Measurements from ENCODE around the gene PDE4D. TPM values are rescaled to one million over a fixed set of nuclear protein-coding genes. Genes with fewer than 3 reads are reported as not detected.
A peak's percentile ranks its signal among the peaks of the same experiment; 100 is the strongest.
"Not testable (repeated sequence)": the region's sequence is repeated elsewhere in the genome, so short reads cannot be mapped to it uniquely, and the experiment has no call there.

The PDE4D gene
- total RNA-seq, 1 donor, result 19.9 TPM

GRCh38 chr5:59673438-59674058 lies 220.0 kb downstream of the PDE4D start:
- H3K4me3 ChIP-seq (ENCODE audit: insufficient read depth, low read length), result no peak overlapping the region
- DNase-seq (ENCODE audit: insufficient read length, low spot score, missing footprints), result peak; percentile 53
- TF ChIP-seq CTCF (IDR thresholded peaks at IDR 0.05; ENCODE audit: extremely low read depth, low read depth, low read length), result peak; percentile 70

GRCh38 chr5:59666440-59667068 lies 227.0 kb downstream of the PDE4D start:
- Histone ChIP-seq H2AFZ (ENCODE audit: low read length) (no peak overlapping the region), H3K27me3 (ENCODE audit: insufficient read depth, low read length) (no peaks in the 10 kb centered on the region), H3K4me3 (ENCODE audit: insufficient read depth, low read length) (no peak overlapping the region), H3K4me2 (ENCODE audit: insufficient read depth, low read length) (no peak overlapping the region), H4K20me1 (ENCODE audit: insufficient read depth, low read length) (no peaks in the 10 kb centered on the region), H3K36me3 (ENCODE audit: insufficient read depth, low read length) (no peaks in the 10 kb centered on the region), H3K4me1 (ENCODE audit: insufficient read depth, low read length) (peaks cover 3% of the 10 kb centered on the region), H3K27ac (ENCODE audit: low read depth, low read length) (no peak overlapping the region), H3K79me2 (ENCODE audit: insufficient read depth, low read length) (no peaks in the 10 kb centered on the region), H3K9me3 (ENCODE audit: low read depth, low read length) (no peaks in the 10 kb centered on the region)
- no peak for TF ChIP-seq CTCF (IDR thresholded peaks at IDR 0.05; ENCODE audit: extremely low read depth, low read depth, low read length)
- DNase-seq (ENCODE audit: insufficient read length, low spot score, missing footprints), result no peak

More at GRCh38 chr5:59673438-59674058, 220.0 kb downstream of the PDE4D start:
- Histone ChIP-seq H4K20me1 (ENCODE audit: insufficient read depth, low read length) (no peaks in the 10 kb centered on the region), H2AFZ (ENCODE audit: low read length) (no peak overlapping the region), H3K4me1 (ENCODE audit: insufficient read depth, low read length) (no peaks in the 10 kb centered on the region), H3K9me3 (ENCODE audit: low read depth, low read length) (no peaks in the 10 kb centered on the region), H3K79me2 (ENCODE audit: insufficient read depth, low read length) (no peaks in the 10 kb centered on the region), H3K27ac (ENCODE audit: low read depth, low read length) (no peak overlapping the region), H3K27me3 (ENCODE audit: insufficient read depth, low read length) (no peaks in the 10 kb centered on the region), H3K36me3 (ENCODE audit: insufficient read depth, low read length) (no peaks in the 10 kb centered on the region), H3K4me2 (ENCODE audit: insufficient read depth, low read length) (no peak overlapping the region)

- not testable (repeated sequence) for H4K20me1 ChIP-seq (ENCODE audit: insufficient read depth, low read length); H2AFZ ChIP-seq (ENCODE audit: low read length); H3K4me1 ChIP-seq (ENCODE audit: insufficient read depth, low read length); H3K9me3 ChIP-seq (ENCODE audit: low read depth, low read length); H3K27ac ChIP-seq (ENCODE audit: low read depth, low read length); H3K27me3 ChIP-seq (ENCODE audit: insufficient read depth, low read length); H3K79me2 ChIP-seq (ENCODE audit: insufficient read depth, low read length); H3K4me3 ChIP-seq (ENCODE audit: insufficient read depth, low read length); DNase-seq (ENCODE audit: insufficient read length, low spot score, missing footprints); H3K36me3 ChIP-seq (ENCODE audit: insufficient read depth, low read length); H3K4me2 ChIP-seq (ENCODE audit: insufficient read depth, low read length)
These were observed 227.7 kb downstream of the PDE4D start for GRCh38 chr5:59665832-59666203.

GRCh38 chr5:59665086-59665831 lies 228.3 kb downstream of the PDE4D start:
- Histone ChIP-seq H3K4me2 (ENCODE audit: insufficient read depth, low read length) (no peak overlapping the region), H3K4me1 (ENCODE audit: insufficient read depth, low read length) (peaks cover 3% of the 10 kb centered on the region), H3K27ac (ENCODE audit: low read depth, low read length) (no peak overlapping the region), H2AFZ (ENCODE audit: low read length) (no peak overlapping the region), H3K36me3 (ENCODE audit: insufficient read depth, low read length) (no peaks in the 10 kb centered on the region), H3K27me3 (ENCODE audit: insufficient read depth, low read length) (no peaks in the 10 kb centered on the region), H3K79me2 (ENCODE audit: insufficient read depth, low read length) (no peaks in the 10 kb centered on the region), H3K4me3 (ENCODE audit: insufficient read depth, low read length) (no peak overlapping the region), H4K20me1 (ENCODE audit: insufficient read depth, low read length) (no peaks in the 10 kb centered on the region), H3K9me3 (ENCODE audit: low read depth, low read length) (no peaks in the 10 kb centered on the region)
- no peak for DNase-seq (ENCODE audit: insufficient read length, low spot score, missing footprints)
- TF ChIP-seq CTCF (IDR thresholded peaks at IDR 0.05; ENCODE audit: extremely low read depth, low read depth, low read length), result no peak

Measured in osteoblast (primary cell).